GM23248 (cell line): ENCODE data around the gene CYP4X1. TPM values are rescaled to one million over a fixed set of nuclear protein-coding genes. Genes with fewer than 3 reads are reported as not detected.
"Not testable (repeated sequence)": the region's sequence is repeated elsewhere in the genome, so short reads cannot be mapped to it uniquely, and the experiment has no call there.

Experiments used
- DNase-seq: peaks from one replicate; pipeline ENCODE4 v3.0.0-alpha.2; 2015
- H2AFZ ChIP-seq: fragments of 200-600 bp; sonication (generic); 2 replicates; pipeline ENCODE4 v1.6.1; 2016; ENCODE audit warnings: antibody characterized with exemption
- H3F3A ChIP-seq: fragments of 200-600 bp; sonication (generic); 2 replicates; pipeline ENCODE4 v1.6.1; 2016; ENCODE audit warnings: mild to moderate bottlenecking, antibody characterized with exemption, mixed run types; ENCODE audit not compliant: insufficient read depth
- H3K27ac ChIP-seq: fragments of 200-600 bp; sonication (generic); 2 replicates; pipeline ENCODE4 v1.5.1; 2016; ENCODE audit warnings: mild to moderate bottlenecking
- H3K27me3 ChIP-seq: fragments of 200-600 bp; sonication (generic); replicated peaks from 2 replicates; pipeline ENCODE4 v1.6.1; 2016; ENCODE audit warnings: mild to moderate bottlenecking; ENCODE audit not compliant: insufficient read depth
- H3K36me3 ChIP-seq: fragments of 200-600 bp; sonication (generic); 2 replicates; pipeline ENCODE4 v1.6.1; 2016; ENCODE audit warnings: low read depth, mild to moderate bottlenecking
- H3K4me1 ChIP-seq: fragments of 200-600 bp; sonication (generic); 2 replicates; pipeline ENCODE4 v1.6.1; 2016; ENCODE audit warnings: mild to moderate bottlenecking; ENCODE audit not compliant: insufficient read depth
- H3K4me2 ChIP-seq: fragments of 200-600 bp; sonication (generic); one replicate; pipeline ENCODE4 v1.6.1; 2016; ENCODE audit warnings: mild to moderate bottlenecking; ENCODE audit not compliant: unreplicated experiment
- H3K4me3 ChIP-seq: fragments of 200-600 bp; sonication (generic); 2 replicates; pipeline ENCODE4 v1.5.1; 2016; ENCODE audit warnings: mild to moderate bottlenecking
- H3K79me2 ChIP-seq: fragments of 200-600 bp; sonication (generic); 2 replicates; pipeline ENCODE4 v1.6.1; 2016; ENCODE audit warnings: mild to moderate bottlenecking; ENCODE audit not compliant: insufficient read depth
- H3K9ac ChIP-seq: fragments of 200-600 bp; sonication (generic); 2 replicates; pipeline ENCODE4 v1.6.1; 2016; ENCODE audit warnings: mild to moderate bottlenecking
- H3K9me2 ChIP-seq: fragments of 200-600 bp; sonication (generic); 2 replicates; pipeline ENCODE4 v1.6.1; 2016; ENCODE audit warnings: mixed run types, mild to moderate bottlenecking, moderate library complexity; ENCODE audit not compliant: insufficient read depth
- H3K9me3 ChIP-seq: fragments of 200-600 bp; sonication (generic); one replicate; pipeline ENCODE4 v1.6.1; 2017; ENCODE audit warnings: low read depth
- H4K20me1 ChIP-seq: fragments of 200-600 bp; sonication (generic); 2 replicates; pipeline ENCODE4 v1.6.0; 2016; ENCODE audit not compliant: insufficient read depth
- EZH2 ChIP-seq: fragments of 200-600 bp; sonication (generic); IDR thresholded peaks from 2 replicates; pipeline ENCODE4 v1.6.1; 2018; ENCODE audit warnings: antibody characterized with exemption, mild to moderate bottlenecking; ENCODE audit not compliant: insufficient read depth, poor library complexity, severe bottlenecking
- EZH2phosphoT487 ChIP-seq: fragments of 200-600 bp; sonication (generic); IDR thresholded peaks from 2 replicates; pipeline ENCODE4 v1.6.1; 2018; ENCODE audit warnings: antibody characterized with exemption, moderate library complexity, mild to moderate bottlenecking, low read depth; ENCODE audit not compliant: insufficient read depth
- WGBS, 2 experiments: methylation state at CpG; one replicate each; pipeline ENCODE4 v1.1.6; 2015 to 2017; ENCODE audit warnings: low lambda C conversion rate in 2 of 2, low coverage in 1 of 2; ENCODE audit errors: missing lambda C conversion rate in 2 of 2; 5-methylcytosine and 5-hydroxymethylcytosine counted together
- in situ Hi-C: fragments of 300-500 bp; cut with MboI; formaldehyde crosslinking; loops from 2 replicates; pipeline ENCODE4 v1.15.0; 2020
- polyA plus RNA-seq: library from polyadenylated mRNA; unstranded; fragments of >200 nt; fragmentation: Nextera tagmentation; extraction: Ambion mirVana; gene quantifications from 2 replicates; pipeline ENCODE4 v1.2.1, GENCODE V29; 2016
- total RNA-seq: library from RNA; depleted of rRNA; stranded (reverse); fragments of >200 nt; shearing (Covaris generic); gene quantifications from 2 replicates; pipeline ENCODE4 v1.2.3, GENCODE V29; 2014

CYP4X1 gene
- total and polyA plus RNA-seq, 2 experiments from 2014 or later, result not detected

GRCh38 chr1:47031059-47031458, 7.6 kb downstream of the CYP4X1 start:
- Histone ChIP-seq H3K4me2 (no peak overlapping the region), H3K27me3 (no peaks in the 10 kb centered on the region), H3K4me3 (no peak overlapping the region), H3K9me3 (no peaks in the 10 kb centered on the region), H3F3A (no peaks in the 10 kb centered on the region), H3K9me2 (no peaks in the 10 kb centered on the region), H3K9ac (no peak overlapping the region), H2AFZ (no peak overlapping the region), H3K4me1 (no peaks in the 10 kb centered on the region), H3K79me2 (no peaks in the 10 kb centered on the region), H3K36me3 (no peaks in the 10 kb centered on the region), H4K20me1 (no peaks in the 10 kb centered on the region), H3K27ac (no peak overlapping the region)
- in situ Hi-C loops, result no loop called here
- TF ChIP-seq EZH2 (no peak), EZH2phosphoT487 (no peak)
- peak; percentile 17 for DNase-seq
- WGBS, 2 experiments, result 19 to 22% methylated on average over 3 of the region's 3 CpGs

GRCh38 chr1:47031585-47031984, 8.1 kb downstream of the CYP4X1 start:
- no peak overlapping the region for H3K4me3 ChIP-seq
- H3K4me1 ChIP-seq, result no peaks in the 10 kb centered on the region
- no peaks in the 10 kb centered on the region for H3K9me3 ChIP-seq
- no peak for DNase-seq
- H3K27me3 ChIP-seq, result no peaks in the 10 kb centered on the region
- TF ChIP-seq EZH2 (no peak), EZH2phosphoT487 (no peak)
- no peaks in the 10 kb centered on the region for H3F3A ChIP-seq
- H4K20me1 ChIP-seq, result no peaks in the 10 kb centered on the region
- no peak overlapping the region for H3K4me2 ChIP-seq
- no peak overlapping the region for H3K27ac ChIP-seq
- H2AFZ ChIP-seq, result no peak overlapping the region
- no peaks in the 10 kb centered on the region for H3K36me3 ChIP-seq
- no peak overlapping the region for H3K9ac ChIP-seq
- no peaks in the 10 kb centered on the region for H3K9me2 ChIP-seq
- no peaks in the 10 kb centered on the region for H3K79me2 ChIP-seq
- WGBS, 2 experiments, result 43 to 52% methylated on average over 3 of the region's 3 CpGs
- in situ Hi-C loops, result no loop called here

- Histone ChIP-seq H3K36me3 (no peaks in the 10 kb centered on the region), H3K9ac (no peak overlapping the region), H3K9me2 (no peaks in the 10 kb centered on the region), H3K27me3 (no peaks in the 10 kb centered on the region), H3K4me2 (no peak overlapping the region), H3K27ac (no peak overlapping the region), H3K9me3 (no peaks in the 10 kb centered on the region), H3K4me1 (no peaks in the 10 kb centered on the region), H3K79me2 (no peaks in the 10 kb centered on the region), H3F3A (no peaks in the 10 kb centered on the region), H3K4me3 (no peak overlapping the region), H4K20me1 (no peaks in the 10 kb centered on the region), H2AFZ (no peak overlapping the region)
- 10 to 12% methylated on average over 1 of the region's 1 CpG for WGBS, 2 experiments
- TF ChIP-seq EZH2phosphoT487, result no peak
- TF ChIP-seq EZH2, result no peak
- DNase-seq, result no peak
- in situ Hi-C loops, result no loop called here
These were observed 13.3 kb downstream of the CYP4X1 start for GRCh38 chr1:47036764-47037163.

GRCh38 chr1:47059376-47059775, 35.9 kb downstream of the CYP4X1 start:
- Histone ChIP-seq H2AFZ (no peak overlapping the region), H3K79me2 (no peaks in the 10 kb centered on the region), H3K9me3 (no peaks in the 10 kb centered on the region), H3F3A (no peaks in the 10 kb centered on the region), H3K9ac (no peak overlapping the region), H4K20me1 (no peaks in the 10 kb centered on the region), H3K4me3 (no peak overlapping the region), H3K4me1 (no peaks in the 10 kb centered on the region), H3K36me3 (no peaks in the 10 kb centered on the region), H3K4me2 (no peak overlapping the region), H3K9me2 (no peaks in the 10 kb centered on the region), H3K27me3 (no peaks in the 10 kb centered on the region), H3K27ac (no peak overlapping the region)
- DNase-seq, result no peak
- TF ChIP-seq EZH2phosphoT487 (no peak), EZH2 (no peak)
- WGBS, 2 experiments, result 8 to 12% methylated on average over 1 of the region's 1 CpG
- in situ Hi-C loops, result no loop called here

- H3K9ac ChIP-seq, result no peak within 1 kb of the TSS
- no peak within 1 kb of the TSS for H3K27ac ChIP-seq
- no peak within 1 kb of the TSS for H3K4me2 ChIP-seq
- no peak for DNase-seq
- TF ChIP-seq EZH2phosphoT487 (no peak), EZH2 (no peak)
- no peaks in the 10 kb centered on the region for H3K4me1 ChIP-seq
- no peaks in the 10 kb centered on the region for H3F3A ChIP-seq
- H3K9me3 ChIP-seq, result no peaks in the 10 kb centered on the region
- no peak within 1 kb of the TSS for H2AFZ ChIP-seq
- H4K20me1 ChIP-seq, result no peaks in the 10 kb centered on the region
- H3K36me3 ChIP-seq, result no peaks in the 10 kb centered on the region
- no peaks in the 10 kb centered on the region for H3K9me2 ChIP-seq
- no peaks in the 10 kb centered on the region for H3K27me3 ChIP-seq
- in situ Hi-C loops, result no loop called here
- H3K79me2 ChIP-seq, result no peaks in the 10 kb centered on the region
- no peak within 1 kb of the TSS for H3K4me3 ChIP-seq
These were observed 43.7 kb downstream of the CYP4X1 start, which contains the start of gene CYP4Z1 for GRCh38 chr1:47067097-47067594. Gene CYP4Z1, plus strand, starts transcription at chr1:47067231. Its CDS starts 260 bp downstream, at chr1:47067491.

- H3K79me2 ChIP-seq, H3F3A ChIP-seq, H4K20me1 ChIP-seq, H3K4me1 ChIP-seq, H2AFZ ChIP-seq, H3K9me3 ChIP-seq, in situ Hi-C loops, DNase-seq, H3K9ac ChIP-seq, H3K9me2 ChIP-seq, H3K4me3 ChIP-seq, H3K36me3 ChIP-seq, H3K27ac ChIP-seq, H3K27me3 ChIP-seq, H3K4me2 ChIP-seq: not testable (repeated sequence)
- 43 to 46% methylated on average over 4 of the region's 4 CpGs for WGBS, 2 experiments
These were observed 45.6 kb downstream of the CYP4X1 start for GRCh38 chr1:47069080-47069479.

- H3K9me2 ChIP-seq, H2AFZ ChIP-seq, H3K36me3 ChIP-seq, H3K27me3 ChIP-seq, H3K9ac ChIP-seq, H3K79me2 ChIP-seq, in situ Hi-C loops, H3K9me3 ChIP-seq, H3K27ac ChIP-seq, H4K20me1 ChIP-seq, H3K4me1 ChIP-seq, H3K4me3 ChIP-seq, DNase-seq, H3K4me2 ChIP-seq, H3F3A ChIP-seq: not testable (repeated sequence)
These were observed 46.0 kb downstream of the CYP4X1 start for GRCh38 chr1:47069509-47069908.
